HG02885 (cell line): Measurements from ENCODE around the gene ZNF653.
"Not testable (repeated sequence)": the region's sequence is repeated elsewhere in the genome, so short reads cannot be mapped to it uniquely, and the experiment has no call there.

Experiments
- ATAC-seq: cut with Tn5 transposase; IDR thresholded peaks from one replicate; pipeline ENCODE4 v1.9.1; 2021; ENCODE audit warnings: mild to moderate bottlenecking; ENCODE audit not compliant: unreplicated experiment, poor library complexity

ZNF653 gene

DNA sequence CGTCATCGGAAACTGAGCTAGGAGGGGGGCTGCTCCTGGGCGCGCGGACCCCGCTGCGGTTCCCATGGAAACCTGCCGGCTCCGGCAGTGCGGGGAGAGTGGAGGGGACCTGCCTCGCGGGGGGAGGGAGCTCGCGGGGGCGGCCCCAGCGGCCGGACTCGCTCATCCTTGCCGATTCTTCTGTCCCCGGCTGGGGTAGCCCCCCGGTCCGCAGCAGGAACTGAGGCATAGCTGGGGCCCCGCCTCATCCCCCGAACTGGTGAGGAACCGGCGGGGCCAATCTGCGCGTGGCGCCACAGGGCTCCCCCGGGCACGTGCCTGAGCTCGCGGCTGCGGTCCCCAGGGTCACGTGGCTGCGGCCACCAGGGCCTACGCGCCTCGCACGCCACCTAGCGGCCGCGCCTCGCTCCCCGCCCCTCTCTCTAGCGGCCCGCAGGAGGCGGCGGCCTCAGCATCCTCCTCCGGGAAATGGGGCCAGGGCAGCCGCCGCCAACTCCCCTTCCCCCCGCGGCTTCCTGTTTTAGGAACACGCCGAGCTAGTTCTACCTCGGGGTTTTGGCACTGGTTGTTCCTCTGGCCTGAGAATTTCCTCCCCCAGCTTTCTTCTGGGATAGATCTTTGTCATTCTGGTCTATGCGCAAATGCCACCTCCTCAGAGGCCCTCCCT, 23.1 kb downstream of the ZNF653 start:
- ATAC-seq: peak; percentile 67

DNA sequence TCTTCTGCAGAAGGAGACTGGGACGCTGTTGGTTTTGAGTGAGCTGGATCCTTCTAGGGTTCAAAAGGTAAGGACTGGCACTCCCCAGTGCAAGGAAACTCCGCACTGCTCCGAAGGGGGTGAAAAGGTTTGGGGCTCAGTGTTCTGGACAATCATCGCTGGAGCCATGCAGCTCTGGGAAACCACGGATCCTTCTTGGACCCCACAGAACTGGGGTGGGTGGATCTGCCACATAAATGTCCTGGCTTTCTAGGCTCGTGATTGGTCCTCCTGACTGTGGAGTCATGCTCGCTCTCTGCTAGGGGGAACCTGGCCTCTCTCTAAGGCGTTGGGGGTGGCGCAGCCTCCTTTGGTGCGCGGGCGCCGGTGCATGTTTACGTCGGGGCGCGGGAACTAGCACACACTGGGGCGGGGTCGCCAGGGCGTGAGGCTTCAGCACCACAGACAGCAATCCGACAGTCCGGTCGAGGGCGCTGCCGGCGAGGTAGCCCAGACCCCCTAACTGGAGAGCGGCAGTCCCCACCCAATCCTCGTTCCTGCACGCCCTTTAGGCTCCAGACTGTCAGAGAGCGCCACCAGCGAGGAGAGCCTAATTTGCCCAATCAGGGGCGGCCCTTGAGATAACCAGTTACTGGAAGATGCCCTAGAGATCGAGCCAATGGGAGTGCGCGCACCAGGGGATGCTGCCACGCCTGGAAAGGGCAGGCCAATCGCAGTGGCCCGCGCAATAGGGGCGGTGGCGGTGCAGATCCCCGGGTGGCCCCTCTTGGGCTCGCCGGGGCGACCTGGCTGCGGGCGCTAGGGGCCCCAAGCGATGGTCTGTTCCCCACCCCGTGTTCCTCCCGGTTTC, 23.9 kb downstream of the ZNF653 start:
- peak; percentile 63 for ATAC-seq

DNA sequence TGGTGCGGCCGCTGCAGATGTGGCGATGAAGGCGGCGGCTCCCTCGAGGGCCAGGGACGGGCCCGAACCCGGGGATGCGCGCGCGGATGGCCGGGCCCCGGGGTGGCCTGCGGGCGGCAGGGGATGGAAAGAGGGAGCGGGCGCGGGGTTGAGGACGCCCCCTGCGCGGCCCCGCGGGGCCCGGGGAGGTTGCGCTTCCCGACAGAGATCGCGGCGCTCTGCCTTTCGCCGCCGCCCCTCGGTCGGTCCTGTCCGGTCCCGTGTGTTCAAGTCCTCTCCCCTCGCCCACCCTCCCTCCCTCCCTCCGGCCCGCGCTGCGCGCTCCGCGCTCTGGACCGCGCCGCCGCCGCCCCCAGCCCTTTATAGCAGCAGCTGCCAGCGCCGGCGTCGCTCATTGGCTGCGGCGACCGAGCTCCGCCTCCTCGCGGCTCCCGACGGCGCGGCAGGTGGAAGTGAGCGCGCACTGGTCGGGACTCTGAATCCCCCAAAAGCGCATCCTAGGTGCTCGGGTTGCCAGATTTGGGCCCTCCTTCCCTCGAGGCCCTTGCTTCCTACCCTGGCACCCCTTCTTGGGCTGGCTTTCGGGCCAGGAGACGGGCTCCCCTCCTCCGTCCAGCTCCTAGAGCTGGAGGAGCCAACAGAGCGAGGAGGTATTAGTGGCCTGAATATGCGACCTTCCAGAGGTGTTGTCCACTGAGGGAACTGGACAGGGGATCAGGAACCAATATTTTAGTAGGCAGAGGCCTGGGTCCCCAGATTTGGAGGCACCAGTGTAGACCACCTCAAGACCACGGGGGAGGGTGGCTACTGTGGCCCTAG, 24.7 kb downstream of the ZNF653 start, which contains the start of gene ELAVL3:
Gene ELAVL3, minus strand, starts transcription at position 332 of the 819 bp plus-strand sequence. CDS start 438 bp downstream, outside the sequence.
- no peak for ATAC-seq

DNA sequence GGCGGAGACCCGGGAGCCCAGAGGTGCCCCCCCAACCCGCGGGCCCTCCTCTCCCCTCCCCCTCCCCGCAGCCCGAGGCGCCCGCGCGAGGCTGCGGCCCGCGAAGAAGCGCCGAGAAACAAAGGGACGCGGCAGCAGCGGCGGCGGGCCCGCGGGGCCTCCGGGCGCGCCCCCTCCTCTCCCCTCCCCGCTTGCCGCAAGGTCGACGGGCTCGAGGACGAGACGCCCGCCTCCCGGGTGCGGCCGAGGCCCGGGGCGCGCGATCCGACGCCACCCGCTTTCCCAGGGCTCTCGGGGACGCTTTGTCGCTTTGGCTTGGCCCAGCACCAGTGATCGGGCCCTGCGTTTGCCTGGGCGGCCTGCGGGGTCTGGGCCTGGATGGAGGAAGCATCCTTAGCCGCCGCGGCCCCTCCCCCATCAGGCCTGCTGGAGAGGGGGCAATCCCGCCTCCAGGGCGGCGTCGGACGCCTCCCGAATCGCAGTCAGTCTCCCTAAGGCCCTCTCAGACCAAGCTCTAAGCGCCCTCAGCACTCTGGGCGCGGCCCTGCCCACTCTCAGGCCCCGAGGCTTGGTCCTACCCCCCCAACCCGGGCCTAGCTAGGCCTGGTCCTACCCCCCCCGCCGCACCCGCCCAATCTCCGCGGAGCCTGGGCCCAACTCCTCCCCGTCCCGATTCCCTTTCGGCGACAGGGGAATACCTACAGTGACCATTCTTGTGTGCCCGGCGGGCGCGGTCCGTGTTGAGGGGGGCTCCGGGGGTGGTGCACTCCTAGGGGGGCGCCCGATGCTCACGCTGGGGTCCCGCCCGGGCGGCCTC, 25.5 kb downstream of the ZNF653 start:
- ATAC-seq: no peak

DNA sequence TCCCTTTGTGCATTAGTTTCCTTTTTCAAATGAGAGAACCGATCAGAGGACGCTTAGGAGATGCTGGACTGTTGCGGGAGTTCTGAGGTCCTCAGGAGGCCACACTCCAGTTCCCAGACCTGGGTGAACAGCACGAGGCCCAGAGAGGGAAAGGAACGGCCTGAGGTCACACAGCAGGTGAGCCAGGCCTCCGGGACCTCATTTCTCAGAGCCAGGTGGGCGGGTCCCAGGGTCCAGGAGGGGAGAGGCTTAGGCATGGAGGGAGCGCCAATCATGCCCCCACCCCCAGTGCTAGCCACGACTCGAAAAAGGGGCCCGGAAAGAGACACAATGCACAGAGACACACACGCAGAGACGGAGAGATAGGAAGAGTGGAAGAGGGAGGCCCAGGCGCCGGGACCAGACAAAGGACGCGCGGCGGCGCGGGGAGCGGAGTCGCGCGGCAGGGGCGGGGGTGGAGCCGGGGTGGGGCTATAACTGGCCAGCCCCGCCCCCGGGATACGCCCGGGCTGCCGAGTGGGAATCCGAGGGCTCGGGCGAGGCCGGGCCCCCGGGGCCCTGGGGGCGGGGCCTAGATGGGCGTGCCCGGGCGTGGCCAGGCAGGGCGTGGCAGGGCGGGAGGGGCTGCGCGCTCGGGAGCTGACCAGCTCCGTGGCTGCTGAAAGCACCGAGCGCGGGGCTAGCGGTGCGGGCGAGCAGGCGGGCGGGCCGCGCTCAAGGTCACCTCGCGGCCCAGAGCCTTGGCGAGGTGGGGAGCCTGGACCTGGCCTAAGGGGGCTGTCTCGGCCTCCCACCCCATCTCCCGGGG, 26.3 kb downstream of the ZNF653 start:
- no peak for ATAC-seq

DNA sequence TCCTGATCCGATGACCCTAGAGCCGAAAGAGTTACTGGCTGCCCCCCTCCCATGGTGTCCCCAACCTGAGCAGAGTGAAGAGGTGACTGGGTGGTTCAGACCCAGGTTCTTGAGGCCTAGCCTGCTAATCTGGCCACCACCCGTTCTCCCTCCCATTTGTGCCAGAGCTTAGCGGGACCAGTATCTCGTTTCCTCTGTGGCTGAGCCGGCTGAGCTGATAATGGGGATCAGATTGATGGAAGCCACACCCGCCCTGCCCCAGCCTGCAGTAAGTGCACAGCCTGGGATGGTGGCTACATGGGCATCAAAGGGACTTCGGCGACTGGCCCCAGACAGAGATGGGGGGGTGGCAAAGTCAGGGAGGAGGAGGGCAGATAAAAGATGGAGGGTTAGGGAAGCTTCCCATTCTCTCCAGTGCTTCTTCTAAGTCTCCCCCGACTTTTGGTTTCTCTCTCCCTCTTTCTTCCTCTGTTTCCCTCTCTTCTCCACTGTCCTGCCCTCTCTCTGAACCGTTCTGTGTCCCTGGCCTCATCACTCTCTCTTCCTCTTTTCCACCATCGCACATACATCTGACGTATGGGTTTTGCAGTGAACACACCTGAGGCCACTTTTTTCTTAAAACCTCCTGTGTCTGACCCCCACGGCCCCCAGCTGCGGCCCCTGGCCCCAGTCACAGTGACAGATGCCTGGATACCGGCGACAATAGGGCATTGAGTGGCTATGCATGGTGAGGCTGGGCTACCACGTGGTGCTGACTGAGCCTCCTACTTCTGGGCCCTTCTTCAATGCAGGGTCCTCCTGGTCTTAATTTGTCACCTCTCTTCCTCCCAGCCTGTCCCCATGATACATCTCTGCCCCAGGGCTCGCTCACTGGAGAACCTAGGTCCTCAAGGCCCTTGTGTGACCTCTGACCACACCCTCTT, 27.2 kb downstream of the ZNF653 start:
- no peak for ATAC-seq

DNA sequence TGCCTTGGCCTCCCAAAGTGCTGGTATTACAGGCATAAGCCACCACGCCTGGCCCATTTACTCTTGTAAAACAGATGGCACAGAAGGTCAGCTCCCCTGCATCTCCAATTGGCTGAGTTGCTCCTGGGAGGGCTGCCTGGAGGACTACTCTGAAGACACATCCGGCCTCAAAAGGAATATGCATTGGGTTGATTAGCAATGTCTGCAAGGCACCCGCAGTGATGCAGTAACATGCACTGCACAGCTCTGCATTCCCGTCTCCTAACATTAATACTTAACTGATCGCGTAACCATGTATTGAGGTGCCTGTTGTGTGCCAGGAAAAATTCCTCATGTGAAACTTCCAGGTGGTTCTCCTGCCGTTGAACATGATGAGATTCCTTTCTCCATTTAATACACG, 29.8 kb downstream of the ZNF653 start:
- no peak for ATAC-seq

DNA sequence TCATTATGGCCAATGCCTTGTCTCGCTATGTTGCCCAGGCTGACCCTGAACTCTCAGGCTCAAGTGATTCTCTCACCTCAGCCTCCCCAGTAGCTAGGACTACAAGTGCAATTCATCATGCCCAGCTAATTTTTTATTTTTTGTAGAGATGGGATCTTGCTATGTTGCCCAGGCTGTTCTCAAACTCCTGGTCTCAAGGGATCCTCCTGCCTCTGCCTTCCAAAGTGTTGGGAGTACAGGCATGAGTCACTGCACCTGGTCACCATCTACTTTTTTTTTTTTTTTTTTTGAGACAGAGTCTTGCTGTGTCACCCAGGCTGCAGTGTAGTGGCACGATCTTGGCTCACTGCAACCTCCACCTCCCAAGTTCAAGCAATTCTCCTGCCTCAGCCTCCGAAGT, 30.3 kb downstream of the ZNF653 start:
- not testable (repeated sequence) for ATAC-seq

DNA sequence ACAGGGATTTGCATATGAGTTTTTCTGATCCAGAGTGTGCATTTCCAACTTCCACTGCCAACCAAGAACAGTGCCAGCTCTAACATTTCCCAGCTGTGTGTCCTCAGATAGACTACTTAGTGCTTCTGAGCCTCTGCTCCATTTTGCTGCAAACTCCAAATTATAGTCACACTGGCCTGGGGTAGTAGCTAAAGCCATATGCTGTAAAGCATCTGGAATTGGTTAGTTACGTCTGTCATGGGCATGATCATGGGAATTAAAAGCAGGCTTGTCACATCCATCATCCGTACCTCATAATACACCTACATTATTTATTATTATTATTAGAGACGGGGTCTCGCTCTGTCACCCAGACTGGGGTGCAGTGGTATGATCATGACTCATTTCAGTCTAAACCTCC, 31.9 kb downstream of the ZNF653 start:
- ATAC-seq: no peak

DNA sequence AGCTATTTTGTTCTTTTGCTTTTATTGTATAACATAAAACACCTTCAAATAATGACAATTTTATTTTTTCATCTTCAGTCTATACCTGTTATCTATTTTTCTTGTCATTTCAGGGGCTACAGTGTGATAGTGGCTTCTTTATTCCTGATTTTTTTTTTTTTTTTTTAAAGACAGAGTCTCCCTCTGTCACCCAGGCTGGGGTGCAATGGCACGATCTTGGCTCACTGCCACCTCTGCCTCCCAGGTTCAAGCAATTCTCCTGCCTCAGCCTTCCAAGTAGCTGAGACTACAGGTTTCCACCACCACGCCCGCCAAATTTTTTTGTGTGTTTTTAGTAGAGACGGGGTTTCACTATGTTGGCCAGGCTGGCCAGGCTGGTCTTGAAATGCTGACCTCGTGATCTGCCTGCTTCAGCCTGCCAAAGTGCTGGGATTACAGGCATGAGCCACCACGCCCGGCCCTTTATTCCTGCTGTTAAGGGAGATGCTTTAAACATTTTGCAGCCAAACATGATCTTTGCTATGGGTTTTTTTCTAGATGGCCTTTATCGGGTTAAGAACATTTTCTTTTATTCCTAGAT, 37.3 kb downstream of the ZNF653 start:
- ATAC-seq: not testable (repeated sequence)

DNA sequence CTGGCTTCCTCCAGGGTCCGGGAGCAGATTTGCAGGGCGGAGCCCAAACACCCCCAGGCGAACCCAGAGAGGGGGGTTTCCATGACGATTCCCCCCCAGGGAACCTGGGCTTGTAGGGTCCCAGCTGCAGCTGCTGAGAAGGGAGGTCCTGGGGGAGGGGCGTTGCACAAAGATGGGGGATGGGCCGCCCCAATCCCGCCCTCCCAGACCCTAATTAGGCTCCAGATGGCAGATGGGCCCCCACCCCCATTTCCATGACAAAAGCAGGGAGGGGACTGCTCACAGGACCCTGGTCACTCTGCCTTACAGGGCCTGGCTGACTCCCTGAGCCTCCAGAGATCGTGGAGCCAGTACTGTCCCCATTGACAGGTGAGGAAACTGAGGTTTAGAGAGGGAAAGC, 40.0 kb downstream of the ZNF653 start:
- ATAC-seq: no peak

DNA sequence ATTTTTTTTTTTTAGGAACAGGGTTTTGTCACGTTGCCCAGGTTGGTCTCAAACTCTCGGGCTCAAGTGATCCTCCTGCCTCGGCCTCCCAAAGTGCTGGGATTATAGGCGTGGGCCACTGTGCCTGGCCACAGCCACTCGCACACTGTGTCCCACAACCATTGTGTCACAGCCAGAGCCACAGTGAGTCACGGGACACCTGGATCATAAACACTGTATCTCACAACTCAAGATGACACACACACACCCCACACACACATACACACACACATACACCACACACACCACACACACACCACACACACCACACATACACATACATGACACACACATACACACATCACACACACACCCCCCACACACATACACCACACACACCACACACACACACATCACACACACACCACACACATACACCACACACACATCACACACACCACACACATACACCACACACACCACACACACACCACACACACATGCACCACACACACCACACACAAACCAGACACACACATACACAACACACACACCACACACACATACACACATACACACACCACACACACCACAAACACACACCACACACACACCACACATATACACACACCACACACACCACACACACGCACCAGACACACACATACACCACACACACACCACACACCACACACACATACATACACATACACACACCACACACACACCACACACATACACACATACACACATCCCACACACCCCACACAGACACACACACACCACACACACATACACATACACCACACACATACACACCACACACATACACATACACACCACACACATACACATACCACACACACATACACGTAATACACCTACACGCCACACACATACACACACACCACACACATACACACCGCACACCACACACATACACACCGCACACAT, 41.0 kb downstream of the ZNF653 start:
- ATAC-seq: no peak

DNA sequence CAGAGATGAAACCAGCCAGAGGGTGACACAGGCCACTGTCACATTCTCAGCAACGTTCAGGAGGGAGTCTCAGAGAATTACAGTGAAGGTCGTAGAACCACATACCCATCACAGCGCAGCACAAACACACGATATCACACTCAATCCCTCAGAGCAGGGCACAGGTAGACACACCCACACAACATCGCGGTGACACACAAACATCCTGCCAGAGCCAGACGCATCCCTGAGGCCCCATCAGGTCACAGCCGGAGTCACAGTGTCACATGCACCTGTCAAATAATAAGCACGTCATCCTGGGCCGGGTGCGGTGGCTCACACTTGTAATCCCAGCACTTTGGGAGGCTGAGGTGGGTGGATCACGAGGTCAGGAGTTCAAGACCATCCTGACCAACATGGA, 42.2 kb downstream of the ZNF653 start:
- no peak for ATAC-seq

DNA sequence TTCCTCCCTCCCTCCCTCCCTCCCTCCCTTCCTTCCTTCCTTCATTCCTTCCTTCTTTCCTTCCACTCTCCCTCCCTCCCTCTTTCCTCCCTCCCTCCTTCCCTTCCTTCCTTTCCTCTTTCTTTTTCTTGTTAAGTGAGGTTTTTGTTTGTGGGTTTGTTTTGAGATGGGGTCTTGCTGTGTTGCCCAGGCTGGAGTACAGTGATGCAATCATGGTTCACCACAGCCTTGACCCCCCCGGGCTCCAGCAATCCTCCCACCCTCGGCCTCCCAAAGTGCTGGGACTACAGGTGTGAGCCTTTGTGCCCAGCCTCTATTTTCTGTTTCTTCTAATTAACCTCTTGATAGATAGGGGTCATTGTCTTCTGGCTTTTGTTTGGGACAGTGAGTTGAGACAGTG, 44.2 kb downstream of the ZNF653 start:
- ATAC-seq: no peak

DNA sequence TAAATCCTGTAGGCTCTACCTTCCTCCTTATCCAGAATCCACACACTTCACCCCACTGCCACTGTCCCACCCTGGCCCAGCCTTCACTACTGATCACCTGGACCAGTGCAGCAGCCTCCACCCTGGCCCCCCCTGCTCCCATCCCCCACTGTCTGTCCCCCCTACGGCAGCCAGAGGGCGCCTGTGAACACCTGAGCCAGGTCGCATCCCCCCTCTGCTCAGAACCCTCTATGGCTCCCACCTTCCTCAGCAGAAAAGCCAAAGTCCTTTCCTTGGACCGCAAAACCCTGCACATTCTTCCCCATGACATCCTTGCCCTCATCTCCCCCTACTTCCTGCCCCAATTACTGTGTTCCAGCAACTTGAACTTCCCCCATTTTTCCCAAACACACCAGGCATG, 45.4 kb downstream of the ZNF653 start:
- no peak for ATAC-seq

DNA sequence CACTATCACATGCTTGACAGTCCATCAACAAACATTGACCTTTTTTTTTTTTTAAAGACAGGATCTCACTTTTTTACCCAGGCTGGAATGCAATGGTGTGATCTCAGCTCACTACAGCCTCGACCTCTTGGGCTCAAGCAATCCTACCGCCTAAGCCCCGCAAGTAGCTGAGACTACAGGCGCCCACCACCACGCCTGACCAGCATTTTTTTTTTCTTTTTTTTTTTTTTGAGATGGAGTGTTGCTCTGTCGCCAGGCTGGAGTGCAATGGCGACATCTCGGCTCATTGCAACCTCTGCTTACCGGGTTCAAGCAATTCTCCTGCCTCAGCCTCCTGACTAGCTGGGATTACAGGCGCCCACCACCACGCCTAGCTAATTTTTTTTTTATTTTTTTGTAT, 46.7 kb downstream of the ZNF653 start:
- ATAC-seq: not testable (repeated sequence)
